Measurements from ENCODE around the gene RAC3.

RAC3 gene

GRCh38 chr17:82031885-82032627 is 578 bp downstream of the RAC3 start:
- ATAC-seq (ENCODE audit: insufficient read depth, low read depth) (peak; percentile 6; the same call in 1 of the 3 replicates), DNase-seq (no peak)
- no peaks in the 10 kb centered on the region for H3K27me3 ChIP-seq (ENCODE audit: insufficient read depth, low read length, poor library complexity)
- peak overlapping the region; percentile 72 for H3K9ac ChIP-seq (ENCODE audit: low read depth, low read length)
- H3K79me2 ChIP-seq (ENCODE audit: insufficient read depth, low read length): peaks cover 21% of the 10 kb centered on the region
- H3K9me3 ChIP-seq (ENCODE audit: insufficient read depth, low read length, severe bottlenecking): no peaks in the 10 kb centered on the region
- no peak overlapping the region for H3K27ac ChIP-seq (ENCODE audit: low read length)
- H4K20me1 ChIP-seq (ENCODE audit: insufficient read depth, low read length): peaks cover 41% of the 10 kb centered on the region
- no peak for TF ChIP-seq EZH2 (IDR thresholded peaks at IDR 0.05; ENCODE audit: borderline replicate concordance, low read depth, low read length, severe bottlenecking)
- TF ChIP-seq, protein P1, sequence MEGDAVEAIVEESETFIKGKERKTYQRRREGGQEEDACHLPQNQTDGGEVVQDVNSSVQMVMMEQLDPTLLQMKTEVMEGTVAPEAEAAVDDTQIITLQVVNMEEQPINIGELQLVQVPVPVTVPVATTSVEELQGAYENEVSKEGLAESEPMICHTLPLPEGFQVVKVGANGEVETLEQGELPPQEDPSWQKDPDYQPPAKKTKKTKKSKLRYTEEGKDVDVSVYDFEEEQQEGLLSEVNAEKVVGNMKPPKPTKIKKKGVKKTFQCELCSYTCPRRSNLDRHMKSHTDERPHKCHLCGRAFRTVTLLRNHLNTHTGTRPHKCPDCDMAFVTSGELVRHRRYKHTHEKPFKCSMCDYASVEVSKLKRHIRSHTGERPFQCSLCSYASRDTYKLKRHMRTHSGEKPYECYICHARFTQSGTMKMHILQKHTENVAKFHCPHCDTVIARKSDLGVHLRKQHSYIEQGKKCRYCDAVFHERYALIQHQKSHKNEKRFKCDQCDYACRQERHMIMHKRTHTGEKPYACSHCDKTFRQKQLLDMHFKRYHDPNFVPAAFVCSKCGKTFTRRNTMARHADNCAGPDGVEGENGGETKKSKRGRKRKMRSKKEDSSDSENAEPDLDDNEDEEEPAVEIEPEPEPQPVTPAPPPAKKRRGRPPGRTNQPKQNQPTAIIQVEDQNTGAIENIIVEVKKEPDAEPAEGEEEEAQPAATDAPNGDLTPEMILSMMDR (IDR thresholded peaks at IDR 0.05; ENCODE audit: borderline replicate concordance, extremely low read depth, low read length, poor library complexity, severe bottlenecking): no peak
- H2AFZ ChIP-seq (ENCODE audit: low read depth, low read length): no peak overlapping the region
- H3K4me2 ChIP-seq (ENCODE audit: insufficient read depth, low read length): peak overlapping the region; percentile 67
- peak overlapping the region; percentile 26 to 76; a peak in 3 of 4 replicates for H3K4me3 ChIP-seq (ENCODE audit: low read depth in 1 of 2, low read length in 2 of 2)
- H3K36me3 ChIP-seq (ENCODE audit: insufficient read depth, low read length): peaks cover 45% of the 10 kb centered on the region
- peaks cover 46% of the 10 kb centered on the region for H3K4me1 ChIP-seq (ENCODE audit: insufficient read depth, low read length)

- Histone ChIP-seq H3K4me3 (ENCODE audit: low read depth in 1 of 2, low read length in 2 of 2) (no peak overlapping the region), H3K79me2 (ENCODE audit: insufficient read depth, low read length) (peaks cover 21% of the 10 kb centered on the region), H3K4me1 (ENCODE audit: insufficient read depth, low read length) (peaks cover 52% of the 10 kb centered on the region), H3K9ac (ENCODE audit: low read depth, low read length) (no peak overlapping the region), H3K27ac (ENCODE audit: low read length) (no peak overlapping the region), H3K9me3 (ENCODE audit: insufficient read depth, low read length, severe bottlenecking) (no peaks in the 10 kb centered on the region), H3K27me3 (ENCODE audit: insufficient read depth, low read length, poor library complexity) (no peaks in the 10 kb centered on the region), H4K20me1 (ENCODE audit: insufficient read depth, low read length) (peaks cover 39% of the 10 kb centered on the region), H3K4me2 (ENCODE audit: insufficient read depth, low read length) (no peak overlapping the region), H3K36me3 (ENCODE audit: insufficient read depth, low read length) (peaks cover 38% of the 10 kb centered on the region), H2AFZ (ENCODE audit: low read depth, low read length) (no peak overlapping the region)
- no peak for TF ChIP-seq EZH2 (IDR thresholded peaks at IDR 0.05; ENCODE audit: borderline replicate concordance, low read depth, low read length, severe bottlenecking)
- TF ChIP-seq, protein P1 (IDR thresholded peaks at IDR 0.05; ENCODE audit: borderline replicate concordance, extremely low read depth, low read length, poor library complexity, severe bottlenecking): no peak
- no peak for ATAC-seq (ENCODE audit: insufficient read depth, low read depth)
- DNase-seq: peak; percentile 8
Observed at GRCh38 chr17:82033359-82034085, 2.0 kb downstream of the RAC3 start.

- Histone ChIP-seq H3K4me2 (ENCODE audit: insufficient read depth, low read length) (no peak overlapping the region), H3K27me3 (ENCODE audit: insufficient read depth, low read length, poor library complexity) (no peaks in the 10 kb centered on the region), H4K20me1 (ENCODE audit: insufficient read depth, low read length) (peaks cover 37% of the 10 kb centered on the region), H2AFZ (ENCODE audit: low read depth, low read length) (no peak overlapping the region), H3K27ac (ENCODE audit: low read length) (no peak overlapping the region), H3K36me3 (ENCODE audit: insufficient read depth, low read length) (peaks cover 36% of the 10 kb centered on the region), H3K4me1 (ENCODE audit: insufficient read depth, low read length) (peaks cover 52% of the 10 kb centered on the region), H3K9me3 (ENCODE audit: insufficient read depth, low read length, severe bottlenecking) (no peaks in the 10 kb centered on the region), H3K4me3 (ENCODE audit: low read depth in 1 of 2, low read length in 2 of 2) (no peak overlapping the region), H3K79me2 (ENCODE audit: insufficient read depth, low read length) (peaks cover 21% of the 10 kb centered on the region), H3K9ac (ENCODE audit: low read depth, low read length) (no peak overlapping the region)
- DNase-seq (peak; percentile 8), ATAC-seq (ENCODE audit: insufficient read depth, low read depth) (no peak)
- no peak for TF ChIP-seq EZH2 (IDR thresholded peaks at IDR 0.05; ENCODE audit: borderline replicate concordance, low read depth, low read length, severe bottlenecking)
Observed at GRCh38 chr17:82034371-82035011, 3.0 kb downstream of the RAC3 start.

All from DND-41 (cell line).